Measurements from ENCODE around the gene FRMD1.

Gene FRMD1

GRCh38 chr6:168021581-168021980, 57.4 kb downstream of the FRMD1 start:
- H3K27ac ChIP-seq (replicated peaks): no peak overlapping the region
- no peak for DNase-seq (ENCODE audit: low read depth in 1 of 2, low spot score in 1 of 2)
- no peaks in the 10 kb centered on the region for H3K27me3 ChIP-seq (ENCODE audit: insufficient read depth, poor library complexity, severe bottlenecking)
- H3K4me3 ChIP-seq (replicated peaks; ENCODE audit: insufficient read depth, low read length): no peak overlapping the region
- TF ChIP-seq CTCF (IDR thresholded peaks at IDR 0.05; ENCODE audit: insufficient read depth, low read length) (no peak), POLR2AphosphoS5 (IDR thresholded peaks at IDR 0.05; ENCODE audit: low read depth) (no peak), GABPA (IDR thresholded peaks at IDR 0.05; ENCODE audit: low read depth) (no peak), SPI1 (IDR thresholded peaks at IDR 0.05; ENCODE audit: borderline replicate concordance, low read depth) (no peak), REST (IDR thresholded peaks at IDR 0.05; ENCODE audit: insufficient replicate concordance, low read depth) (no peak)

GRCh38 chr6:168020242-168020641, 58.8 kb downstream of the FRMD1 start:
- Histone ChIP-seq H3K27me3 (ENCODE audit: insufficient read depth, poor library complexity, severe bottlenecking) (no peaks in the 10 kb centered on the region), H3K4me3 (replicated peaks; ENCODE audit: insufficient read depth, low read length) (no peak overlapping the region), H3K27ac (replicated peaks) (no peak overlapping the region)
- no peak for TF ChIP-seq REST (IDR thresholded peaks at IDR 0.05; ENCODE audit: insufficient replicate concordance, low read depth)
- TF ChIP-seq CTCF (IDR thresholded peaks at IDR 0.05; ENCODE audit: insufficient read depth, low read length): no peak
- no peak for TF ChIP-seq GABPA (IDR thresholded peaks at IDR 0.05; ENCODE audit: low read depth)
- TF ChIP-seq SPI1 (IDR thresholded peaks at IDR 0.05; ENCODE audit: borderline replicate concordance, low read depth): no peak
- no peak for TF ChIP-seq POLR2AphosphoS5 (IDR thresholded peaks at IDR 0.05; ENCODE audit: low read depth)
- no peak for DNase-seq (ENCODE audit: low read depth in 1 of 2, low spot score in 1 of 2)

- H3K4me3 ChIP-seq (replicated peaks; ENCODE audit: insufficient read depth, low read length): no peak overlapping the region
- no peak for DNase-seq (ENCODE audit: low read depth in 1 of 2, low spot score in 1 of 2)
- H3K27ac ChIP-seq (replicated peaks): no peak overlapping the region
- H3K27me3 ChIP-seq (ENCODE audit: insufficient read depth, poor library complexity, severe bottlenecking): no peaks in the 10 kb centered on the region
- TF ChIP-seq GABPA (IDR thresholded peaks at IDR 0.05; ENCODE audit: low read depth): no peak
- no peak for TF ChIP-seq REST (IDR thresholded peaks at IDR 0.05; ENCODE audit: insufficient replicate concordance, low read depth)
- TF ChIP-seq POLR2AphosphoS5 (IDR thresholded peaks at IDR 0.05; ENCODE audit: low read depth): no peak
- no peak for TF ChIP-seq CTCF (IDR thresholded peaks at IDR 0.05; ENCODE audit: insufficient read depth, low read length)
- no peak for TF ChIP-seq SPI1 (IDR thresholded peaks at IDR 0.05; ENCODE audit: borderline replicate concordance, low read depth)
Observed at GRCh38 chr6:168018664-168019063, 60.3 kb downstream of the FRMD1 start.
